Measurements from ENCODE around the gene FAM163B.

FAM163B gene

GRCh38 chr9:133591116-133591910 lies 17.9 kb downstream of the FAM163B start:
- TF ChIP-seq GATA3 (IDR thresholded peaks at IDR 0.05; ENCODE audit: low read depth, low read length): no peak
- TF ChIP-seq GATA2 (IDR thresholded peaks at IDR 0.05; ENCODE audit: low read depth, low read length): no peak

DNA sequence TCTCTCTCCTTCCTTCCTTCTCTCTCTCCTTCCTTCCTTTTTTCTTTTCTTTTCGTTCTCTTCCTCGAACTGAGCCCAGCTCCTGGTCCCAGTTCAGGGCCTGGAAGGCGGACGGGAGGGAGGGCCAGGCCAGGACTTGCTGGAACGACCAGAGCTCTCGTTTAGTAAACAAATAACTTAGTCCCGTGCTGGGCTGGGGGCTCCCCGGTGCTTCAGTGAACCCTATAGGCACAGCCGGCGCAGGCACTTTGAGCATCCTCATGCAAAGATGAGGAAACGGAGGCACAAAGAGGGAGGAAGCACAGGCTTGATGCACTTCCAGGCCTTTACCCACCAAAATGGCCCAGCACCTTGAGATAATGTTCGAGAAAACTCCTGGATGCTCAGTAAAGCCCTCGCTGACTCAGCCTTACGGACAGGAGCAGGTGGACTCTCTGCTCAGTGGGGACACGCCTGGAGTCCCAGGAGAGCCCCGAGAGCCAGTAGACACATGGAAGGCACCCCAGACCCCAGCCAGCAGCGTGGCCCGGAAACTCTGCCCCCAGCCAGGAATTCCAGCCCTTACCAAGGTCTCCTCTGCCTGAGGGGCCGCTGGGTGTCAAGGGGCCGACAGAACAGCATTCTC lies 18.8 kb downstream of the FAM163B start:
- TF ChIP-seq GATA3 (IDR thresholded peaks at IDR 0.05; ENCODE audit: low read depth, low read length): no peak
- TF ChIP-seq GATA2 (IDR thresholded peaks at IDR 0.05; ENCODE audit: low read depth, low read length): no peak

- TF ChIP-seq GATA2 (IDR thresholded peaks at IDR 0.05; ENCODE audit: low read depth, low read length) (no peak), GATA3 (IDR thresholded peaks at IDR 0.05; ENCODE audit: low read depth, low read length) (no peak)
These were observed 19.5 kb downstream of the FAM163B start for GRCh38 chr9:133589454-133590227.

- TF ChIP-seq GATA3 (IDR thresholded peaks at IDR 0.05; ENCODE audit: low read depth, low read length) (no peak), GATA2 (IDR thresholded peaks at IDR 0.05; ENCODE audit: low read depth, low read length) (no peak)
These were observed 21.7 kb downstream of the FAM163B start for GRCh38 chr9:133587466-133587865.

- TF ChIP-seq GATA3 (IDR thresholded peaks at IDR 0.05; ENCODE audit: low read depth, low read length) (no peak), GATA2 (IDR thresholded peaks at IDR 0.05; ENCODE audit: low read depth, low read length) (no peak)
These were observed 22.1 kb downstream of the FAM163B start for GRCh38 chr9:133587051-133587450.

- TF ChIP-seq GATA3 (IDR thresholded peaks at IDR 0.05; ENCODE audit: low read depth, low read length) (no peak), GATA2 (IDR thresholded peaks at IDR 0.05; ENCODE audit: low read depth, low read length) (peak; percentile 94)
These were observed 23.5 kb downstream of the FAM163B start for GRCh38 chr9:133585481-133586351.

GRCh38 chr9:133584559-133585476 lies 24.4 kb downstream of the FAM163B start:
- TF ChIP-seq GATA3 (IDR thresholded peaks at IDR 0.05; ENCODE audit: low read depth, low read length): no peak
- TF ChIP-seq GATA2 (IDR thresholded peaks at IDR 0.05; ENCODE audit: low read depth, low read length): no peak

DNA sequence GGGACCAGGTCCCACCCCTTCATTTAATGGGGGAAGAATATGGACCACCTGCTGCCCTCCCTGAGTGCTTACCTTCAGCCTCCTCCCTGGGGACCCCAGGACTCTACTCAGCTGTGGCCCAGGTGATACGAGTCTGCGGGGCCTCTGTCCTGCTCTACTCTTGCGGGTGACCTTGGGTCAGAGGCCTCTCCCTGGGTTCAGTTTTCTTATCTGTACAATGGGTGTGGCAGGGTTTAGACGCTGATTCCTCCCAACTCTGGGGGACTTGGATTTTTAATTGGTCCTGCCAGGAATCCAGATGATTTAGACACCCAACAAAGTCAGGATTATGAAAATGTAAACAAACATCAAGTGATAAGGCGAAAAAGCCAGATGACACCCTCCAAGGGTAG lies 25.0 kb downstream of the FAM163B start:
- no peak for TF ChIP-seq GATA3 (IDR thresholded peaks at IDR 0.05; ENCODE audit: low read depth, low read length)
- TF ChIP-seq GATA2 (IDR thresholded peaks at IDR 0.05; ENCODE audit: low read depth, low read length): no peak

DNA sequence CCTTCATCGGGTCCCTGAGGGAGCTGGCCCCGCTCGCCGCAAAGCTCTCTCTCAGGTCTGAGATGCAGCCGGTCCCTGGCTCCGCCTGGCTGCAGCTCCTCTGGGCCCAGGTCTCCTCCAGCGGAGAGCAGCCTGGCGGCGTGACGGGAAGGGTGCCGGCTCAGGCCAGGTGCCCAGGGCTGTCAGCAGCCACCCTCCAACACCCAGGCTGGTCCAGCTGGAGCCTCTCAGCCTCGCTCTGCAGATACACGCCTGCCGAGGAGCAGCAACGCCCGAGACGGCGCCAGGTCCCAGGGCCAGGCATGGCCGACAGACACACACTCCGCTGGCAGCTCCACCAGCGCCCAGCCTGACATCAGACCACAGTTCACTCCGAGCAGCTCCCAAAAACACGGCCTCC lies 25.6 kb downstream of the FAM163B start:
- TF ChIP-seq GATA3 (IDR thresholded peaks at IDR 0.05; ENCODE audit: low read depth, low read length) (no peak), GATA2 (IDR thresholded peaks at IDR 0.05; ENCODE audit: low read depth, low read length) (no peak)

GRCh38 chr9:133583111-133583510 lies 26.1 kb downstream of the FAM163B start:
- no peak for TF ChIP-seq GATA3 (IDR thresholded peaks at IDR 0.05; ENCODE audit: low read depth, low read length)
- TF ChIP-seq GATA2 (IDR thresholded peaks at IDR 0.05; ENCODE audit: low read depth, low read length): no peak

- TF ChIP-seq GATA2 (IDR thresholded peaks at IDR 0.05; ENCODE audit: low read depth, low read length) (no peak), GATA3 (IDR thresholded peaks at IDR 0.05; ENCODE audit: low read depth, low read length) (no peak)
These were observed 26.6 kb downstream of the FAM163B start for GRCh38 chr9:133582501-133583045.
